Stomach (tissue), 4 donors: Measurements from ENCODE around the gene EPHA6.

Experiments used
- POLR2A ChIP-seq, 4 donors: fragments of 450-650 bp; IDR thresholded peaks; one replicate each; pipeline ENCODE4 v1.6.1; 2016; ENCODE audit warnings: antibody characterized with exemption in 4 of 4, control low read depth in 2 of 4, mild to moderate bottlenecking in 1 of 4, moderate library complexity in 1 of 4
- TF ChIP-seq, protein P1 (sequence below), 7 experiments: fragments of 450-650 bp in 4 of 7; fragments of 200-600 bp in 3 of 7; sonication (generic) in 3 of 7; IDR thresholded peaks; one replicate each; pipeline ENCODE4 v1.5.1; 2016 to 2019; ENCODE audit warnings: antibody characterized with exemption in 7 of 7, control low read depth in 2 of 7, mild to moderate bottlenecking in 1 of 7

DNA sequence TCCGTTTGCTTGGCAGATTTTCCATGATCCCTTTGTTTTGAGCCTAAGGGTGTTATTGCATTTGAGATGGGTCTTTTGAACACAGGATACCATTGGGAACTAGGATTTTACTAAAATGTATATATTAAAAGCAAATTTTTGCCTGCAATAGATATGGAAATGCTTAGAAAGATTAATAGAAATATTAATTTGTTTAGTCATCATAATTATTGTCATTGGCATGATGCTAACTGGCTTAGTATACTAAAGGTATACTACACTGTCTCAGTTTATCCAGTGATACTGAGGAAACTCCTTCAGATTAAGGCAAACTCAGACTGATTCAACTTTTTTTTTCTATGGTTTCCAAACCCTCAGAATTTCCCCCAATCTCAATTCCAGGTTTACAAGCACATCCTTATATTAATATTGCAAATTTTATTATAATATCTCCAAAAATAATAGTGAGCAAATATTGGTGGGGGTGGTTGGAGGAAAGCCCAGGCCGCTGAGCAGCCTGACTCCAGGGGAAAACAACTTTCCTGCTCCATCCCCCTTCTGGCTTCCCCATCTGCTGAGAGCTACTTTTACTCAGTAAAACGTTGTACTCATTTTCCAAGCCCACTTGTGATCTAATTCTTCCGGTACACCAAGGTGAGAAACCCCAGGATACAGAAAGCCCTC lies 291.7 kb downstream of the EPHA6 start:
- TF ChIP-seq, protein P1, sequence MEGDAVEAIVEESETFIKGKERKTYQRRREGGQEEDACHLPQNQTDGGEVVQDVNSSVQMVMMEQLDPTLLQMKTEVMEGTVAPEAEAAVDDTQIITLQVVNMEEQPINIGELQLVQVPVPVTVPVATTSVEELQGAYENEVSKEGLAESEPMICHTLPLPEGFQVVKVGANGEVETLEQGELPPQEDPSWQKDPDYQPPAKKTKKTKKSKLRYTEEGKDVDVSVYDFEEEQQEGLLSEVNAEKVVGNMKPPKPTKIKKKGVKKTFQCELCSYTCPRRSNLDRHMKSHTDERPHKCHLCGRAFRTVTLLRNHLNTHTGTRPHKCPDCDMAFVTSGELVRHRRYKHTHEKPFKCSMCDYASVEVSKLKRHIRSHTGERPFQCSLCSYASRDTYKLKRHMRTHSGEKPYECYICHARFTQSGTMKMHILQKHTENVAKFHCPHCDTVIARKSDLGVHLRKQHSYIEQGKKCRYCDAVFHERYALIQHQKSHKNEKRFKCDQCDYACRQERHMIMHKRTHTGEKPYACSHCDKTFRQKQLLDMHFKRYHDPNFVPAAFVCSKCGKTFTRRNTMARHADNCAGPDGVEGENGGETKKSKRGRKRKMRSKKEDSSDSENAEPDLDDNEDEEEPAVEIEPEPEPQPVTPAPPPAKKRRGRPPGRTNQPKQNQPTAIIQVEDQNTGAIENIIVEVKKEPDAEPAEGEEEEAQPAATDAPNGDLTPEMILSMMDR (IDR thresholded peaks at IDR 0.05), result no peak
- TF ChIP-seq POLR2A (IDR thresholded peaks at IDR 0.05), result no peak
